Testis (tissue), 3 donors: ENCODE measurements around the gene BTBD17. TPM values are rescaled to one million over a fixed set of nuclear protein-coding genes. Genes with fewer than 3 reads are reported as not detected.

Source experiments
- DNase-seq: peaks from one replicate; pipeline ENCODE4 v3.0.0-alpha.2; 2019
- H3K27ac ChIP-seq, 2 donors: fragments of 200-600 bp; sonication (generic); one replicate each; pipeline ENCODE4 v1.5.1; 2019
- H3K27me3 ChIP-seq: fragments of 200-600 bp; sonication (generic); one replicate; pipeline ENCODE4 v1.5.1; 2019
- H3K36me3 ChIP-seq: fragments of 200-600 bp; sonication (generic); one replicate; pipeline ENCODE4 v1.5.1; 2017; ENCODE audit warnings: low read depth; ENCODE audit errors: missing control alignments
- H3K4me1 ChIP-seq: fragments of 200-600 bp; sonication (generic); one replicate; pipeline ENCODE4 v1.5.1; 2019
- H3K4me3 ChIP-seq, 2 donors: fragments of 200-600 bp; sonication (generic); one replicate each; pipeline ENCODE4 v1.5.1; 2017 to 2019
- H3K9me3 ChIP-seq: fragments of 200-600 bp; sonication (generic); one replicate; pipeline ENCODE4 v1.5.1; 2017
- POLR2A ChIP-seq: fragments of 450-650 bp; IDR thresholded peaks from one replicate; pipeline ENCODE4 v1.6.1; 2017; ENCODE audit warnings: antibody characterized with exemption, mild to moderate bottlenecking, moderate library complexity
- WGBS, 2 donors: methylation state at CpG; one replicate each; pipeline ENCODE4 v1.1.5; 2018; 5-methylcytosine and 5-hydroxymethylcytosine counted together
- intact Hi-C: fragments of 100-400 bp; cut with DNase I; formaldehyde crosslinking; loops from one replicate; pipeline ENCODE4 v1.15.1; 2023; ENCODE audit warnings: low total_unique reads
- polyA plus RNA-seq: library from polyadenylated mRNA; stranded (reverse); fragments of 350-450 nt; fragmentation: Illumina TruSeq; extraction: RNeasy Lipid Tissue Mini Kit (QIAGEN cat#74804); gene quantifications from one replicate; pipeline ENCODE4 v1.2.3, GENCODE V29; 2014; ENCODE audit warnings: low read depth, low replicate concordance; ENCODE audit not compliant: insufficient read depth
- total RNA-seq, 2 donors: library from RNA; depleted of rRNA; stranded (reverse); fragments of >200 nt; gene quantifications; one replicate each; pipeline ENCODE4 v1.2.3, GENCODE V29; 2016
- TF ChIP-seq, protein P1 (sequence below), 3 experiments: fragments of 450-650 bp in 2 of 3; fragments of 200-600 bp in 1 of 3; sonication (generic) in 1 of 3; IDR thresholded peaks; one replicate each; pipeline ENCODE4 v1.5.1; 2016 to 2019; ENCODE audit warnings: antibody characterized with exemption in 3 of 3, mild to moderate bottlenecking in 2 of 3, moderate library complexity in 1 of 3

Gene BTBD17
- total and polyA plus RNA-seq, 3 donors from 2014 or later, result 0.79 to 1.2 TPM; not detected in 1

DNA sequence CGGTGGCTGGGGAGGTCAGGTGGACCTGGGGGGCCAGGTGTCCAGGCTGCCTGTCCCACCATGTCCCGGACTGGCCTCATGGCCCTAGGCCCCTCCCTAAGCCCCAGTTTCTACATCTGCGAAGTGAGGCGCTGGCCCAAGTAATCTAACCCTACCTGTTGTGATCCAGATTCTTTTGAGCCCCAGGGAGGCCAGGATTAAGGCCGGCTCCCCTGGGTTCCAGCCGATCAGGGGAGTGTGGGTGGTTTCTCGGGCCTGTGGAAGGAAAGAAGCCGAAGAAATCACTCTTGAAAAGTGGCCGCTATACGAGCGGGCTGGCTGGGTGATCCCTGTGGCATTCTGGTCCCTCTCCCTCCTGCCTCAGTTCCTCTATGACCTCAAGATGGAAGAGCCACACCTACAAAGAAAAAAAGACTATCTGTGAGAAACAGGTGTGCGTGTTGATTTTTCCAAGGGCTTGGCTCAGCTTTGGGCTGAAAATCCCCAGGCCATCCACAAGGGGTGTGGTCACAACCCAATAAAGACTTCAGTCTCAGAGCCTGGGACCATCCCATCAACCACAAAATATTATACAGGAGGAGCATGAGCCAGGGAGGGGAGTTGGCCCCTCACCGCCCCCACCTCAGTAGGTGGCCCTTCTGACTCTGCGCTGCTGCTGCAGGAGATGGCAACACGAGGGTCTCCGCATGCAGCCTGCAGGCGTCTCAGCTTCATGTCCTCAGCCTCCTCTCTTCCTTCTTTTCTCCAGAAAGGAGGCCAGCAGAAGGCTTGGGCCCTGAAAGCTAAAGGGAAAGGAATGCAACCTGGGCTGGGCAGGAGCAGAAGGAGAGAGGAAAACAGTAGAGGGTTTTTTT is 25.9 kb upstream of the BTBD17 start:
- no peaks in the 10 kb centered on the region for H3K4me1 ChIP-seq
- intact Hi-C loops, result no loop called here
- no peak overlapping the region for H3K4me3 ChIP-seq
- DNase-seq, result no peak
- H3K36me3 ChIP-seq, result no peaks in the 10 kb centered on the region
- WGBS, 2 donors, result 84 to 89% methylated on average over 14 to 17 of the region's 17 CpGs
- H3K27ac ChIP-seq, result no peak overlapping the region
- TF ChIP-seq POLR2A, result no peak
- TF ChIP-seq, protein P1, sequence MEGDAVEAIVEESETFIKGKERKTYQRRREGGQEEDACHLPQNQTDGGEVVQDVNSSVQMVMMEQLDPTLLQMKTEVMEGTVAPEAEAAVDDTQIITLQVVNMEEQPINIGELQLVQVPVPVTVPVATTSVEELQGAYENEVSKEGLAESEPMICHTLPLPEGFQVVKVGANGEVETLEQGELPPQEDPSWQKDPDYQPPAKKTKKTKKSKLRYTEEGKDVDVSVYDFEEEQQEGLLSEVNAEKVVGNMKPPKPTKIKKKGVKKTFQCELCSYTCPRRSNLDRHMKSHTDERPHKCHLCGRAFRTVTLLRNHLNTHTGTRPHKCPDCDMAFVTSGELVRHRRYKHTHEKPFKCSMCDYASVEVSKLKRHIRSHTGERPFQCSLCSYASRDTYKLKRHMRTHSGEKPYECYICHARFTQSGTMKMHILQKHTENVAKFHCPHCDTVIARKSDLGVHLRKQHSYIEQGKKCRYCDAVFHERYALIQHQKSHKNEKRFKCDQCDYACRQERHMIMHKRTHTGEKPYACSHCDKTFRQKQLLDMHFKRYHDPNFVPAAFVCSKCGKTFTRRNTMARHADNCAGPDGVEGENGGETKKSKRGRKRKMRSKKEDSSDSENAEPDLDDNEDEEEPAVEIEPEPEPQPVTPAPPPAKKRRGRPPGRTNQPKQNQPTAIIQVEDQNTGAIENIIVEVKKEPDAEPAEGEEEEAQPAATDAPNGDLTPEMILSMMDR (IDR thresholded peaks at IDR 0.05), result no peak
- no peaks in the 10 kb centered on the region for H3K9me3 ChIP-seq
- H3K27me3 ChIP-seq, result no peaks in the 10 kb centered on the region

DNA sequence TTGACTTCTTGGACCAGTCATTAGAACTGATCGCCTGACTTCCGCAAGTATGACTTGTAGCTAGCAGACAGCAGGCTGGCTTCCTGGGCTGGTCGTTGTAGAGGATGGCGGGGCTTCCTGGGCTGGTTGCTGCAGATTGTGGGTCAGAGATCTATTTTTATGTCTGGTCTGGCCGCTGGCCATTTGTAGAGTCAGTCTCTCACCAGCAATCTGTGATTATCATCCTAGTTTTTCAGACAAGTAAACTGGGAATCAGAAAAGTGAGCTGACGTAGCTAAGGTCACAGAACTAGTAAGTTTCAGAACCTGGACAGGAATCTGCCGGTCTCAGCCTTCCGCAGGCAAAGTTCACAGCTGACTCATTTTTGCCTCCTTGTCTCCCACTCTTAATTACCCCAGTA is 24.7 kb upstream of the BTBD17 start:
- no peak overlapping the region for H3K4me3 ChIP-seq
- H3K27me3 ChIP-seq, result no peaks in the 10 kb centered on the region
- H3K27ac ChIP-seq, result no peak overlapping the region
- WGBS, 2 donors, result 61 to 70% methylated on average over 8 of the region's 8 CpGs
- H3K9me3 ChIP-seq, result no peaks in the 10 kb centered on the region
- DNase-seq, result no peak
- TF ChIP-seq, protein P1 (IDR thresholded peaks at IDR 0.05), result no peak
- no peak for TF ChIP-seq POLR2A
- H3K36me3 ChIP-seq, result no peaks in the 10 kb centered on the region
- intact Hi-C loops, result no loop called here
- H3K4me1 ChIP-seq, result no peaks in the 10 kb centered on the region

DNA sequence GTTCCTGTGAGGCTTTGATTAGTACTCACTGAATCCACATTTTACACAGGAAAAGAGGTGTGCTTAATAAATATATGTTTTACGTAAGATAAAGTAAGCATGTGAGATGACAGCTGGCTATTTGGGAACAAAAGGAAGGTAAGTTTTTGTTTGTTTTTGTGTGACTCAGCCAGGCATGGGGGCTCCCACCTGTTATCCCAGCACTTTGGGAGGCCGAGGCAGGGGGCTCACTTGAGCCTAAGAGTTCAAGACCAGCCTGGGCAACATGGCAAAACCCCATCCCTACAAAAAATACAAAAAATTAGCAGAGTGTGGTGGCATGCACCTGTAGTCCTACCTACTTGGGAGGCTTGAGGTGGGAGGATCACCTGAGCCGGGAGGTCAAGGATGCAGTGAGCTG is 23.5 kb upstream of the BTBD17 start:
- no peak for DNase-seq
- no peaks in the 10 kb centered on the region for H3K27me3 ChIP-seq
- intact Hi-C loops, result no loop called here
- 85 to 94% methylated on average over 3 of the region's 3 CpGs for WGBS, 2 donors
- H3K27ac ChIP-seq, result no peak overlapping the region
- no peaks in the 10 kb centered on the region for H3K9me3 ChIP-seq
- no peaks in the 10 kb centered on the region for H3K4me1 ChIP-seq
- H3K36me3 ChIP-seq, result no peaks in the 10 kb centered on the region
- TF ChIP-seq POLR2A, result no peak
- TF ChIP-seq, protein P1 (IDR thresholded peaks at IDR 0.05), result no peak
- no peak overlapping the region for H3K4me3 ChIP-seq

DNA sequence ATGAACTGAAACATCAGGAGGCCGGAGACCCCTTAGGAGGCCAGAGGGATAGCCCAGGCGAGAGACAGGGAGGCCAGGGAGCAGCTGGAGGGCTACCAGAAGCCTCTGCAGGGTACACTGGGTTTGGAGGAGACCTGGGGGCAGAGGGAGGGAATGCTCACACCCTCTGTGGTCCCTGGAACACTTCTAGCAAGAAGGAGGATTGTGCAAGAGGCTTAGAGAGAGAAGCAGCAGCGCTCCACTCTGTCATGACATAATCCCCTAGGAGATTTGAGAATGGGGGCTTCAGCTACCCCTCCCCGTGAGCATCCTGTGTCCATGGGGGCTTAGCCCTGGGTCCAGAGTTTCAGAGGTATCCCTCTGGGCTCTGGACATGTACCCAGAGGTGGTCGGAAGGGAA is 21.5 kb upstream of the BTBD17 start:
- peaks cover 9% of the 10 kb centered on the region for H3K4me1 ChIP-seq
- H3K36me3 ChIP-seq, result no peaks in the 10 kb centered on the region
- H3K27me3 ChIP-seq, result no peaks in the 10 kb centered on the region
- no peak overlapping the region for H3K27ac ChIP-seq
- DNase-seq, result no peak
- intact Hi-C loops, result no loop called here
- no peaks in the 10 kb centered on the region for H3K9me3 ChIP-seq
- no peak overlapping the region for H3K4me3 ChIP-seq
- 82 to 92% methylated on average over 3 to 5 of the region's 5 CpGs for WGBS, 2 donors
- TF ChIP-seq, protein P1 (IDR thresholded peaks at IDR 0.05), result no peak
- no peak for TF ChIP-seq POLR2A
